PC-3 (cell line): Measurements from ENCODE around the gene KRT12. TPM values are rescaled to one million over a fixed set of nuclear protein-coding genes. Genes with fewer than 3 reads are reported as not detected.
A peak's percentile ranks its signal among the peaks of the same experiment; 100 is the strongest.

Source experiments
- ATAC-seq: fragments of 200-7000 bp; cut with Tn5 transposase; 2 replicates; pipeline ENCODE4 v1.9.1; 2020; ENCODE audit warnings: mild to moderate bottlenecking, moderate library complexity
- BruUV-seq: library from RNA; stranded (reverse); fragments of 400-500 nt; replicated peaks from 2 replicates; lab custom pipeline; 2021; lab: Mats Ljungman, UMichigan
- CTCF ChIA-PET: fragments of 300-600 bp; sonication (Branson Sonifier 250); formaldehyde crosslinking; loops from one replicate; lab custom pipeline; 2022; ENCODE audit warnings: antibody characterized with exemption; lab: Charles Lee
- POLR2A ChIA-PET: fragments of 300-600 bp; sonication (Branson Sonifier 250); formaldehyde crosslinking; loops from one replicate; lab custom pipeline; 2022; ENCODE audit warnings: antibody characterized with exemption; ENCODE audit not compliant: unreplicated experiment; lab: Charles Lee
- DNase-seq: peaks from one replicate; pipeline ENCODE4 v3.0.0-alpha.2; 2015
- H2AFZ ChIP-seq: fragments of 300-600 bp; sonication (generic); 2 replicates; pipeline ENCODE4 v1.6.0; 2016; ENCODE audit warnings: antibody characterized with exemption, low read length
- H3F3A ChIP-seq: fragments of 300-600 bp; sonication (generic); one replicate; pipeline ENCODE4 v1.6.0; 2017; ENCODE audit warnings: antibody characterized with exemption, low read length, control low read depth, mild to moderate bottlenecking; ENCODE audit not compliant: unreplicated experiment
- H3K27ac ChIP-seq: fragments of 300-600 bp; sonication (generic); 2 replicates; pipeline ENCODE4 v1.5.1; 2016; ENCODE audit warnings: mild to moderate bottlenecking, low read length
- H3K27me3 ChIP-seq: fragments of 300-600 bp; sonication (generic); 2 replicates; pipeline ENCODE4 v1.6.1; 2016; ENCODE audit warnings: low read length, mixed read lengths
- H3K36me3 ChIP-seq: fragments of 300-600 bp; sonication (generic); 2 replicates; pipeline ENCODE4 v1.6.1; 2016; ENCODE audit warnings: low read depth, mixed run types, low read length, mixed read lengths
- H3K4me1 ChIP-seq: fragments of 300-600 bp; sonication (generic); 2 replicates; pipeline ENCODE4 v1.5.1; 2016; ENCODE audit warnings: low read length; ENCODE audit not compliant: insufficient read depth
- H3K4me2 ChIP-seq: fragments of 300-600 bp; sonication (generic); 2 replicates; pipeline ENCODE4 v1.6.0; 2016; ENCODE audit warnings: low read length
- H3K4me3 ChIP-seq: fragments of 300-600 bp; sonication (generic); 2 replicates; pipeline ENCODE4 v1.5.1; 2016; ENCODE audit warnings: mild to moderate bottlenecking, low read length, mixed read lengths
- H3K79me2 ChIP-seq: fragments of 300-600 bp; sonication (generic); 2 replicates; pipeline ENCODE4 v1.6.1; 2017; ENCODE audit warnings: low read length, mixed read lengths
- H3K9ac ChIP-seq: fragments of 300-600 bp; sonication (generic); 2 replicates; pipeline ENCODE4 v1.6.0; 2016; ENCODE audit warnings: mild to moderate bottlenecking, low read length
- H3K9me2 ChIP-seq: fragments of 300-600 bp; sonication (generic); replicated peaks from 2 replicates; pipeline ENCODE4 v1.6.1; 2016; ENCODE audit warnings: mixed run types, low read length, mixed read lengths
- H3K9me3 ChIP-seq: fragments of 300-600 bp; sonication (generic); 2 replicates; pipeline ENCODE4 v1.6.1; 2016; ENCODE audit warnings: low read length, mixed read lengths
- H4K20me1 ChIP-seq: fragments of 300-600 bp; sonication (generic); 2 replicates; pipeline ENCODE4 v1.6.1; 2016; ENCODE audit warnings: low read length, mixed read lengths
- CTCF ChIP-seq: fragments of 300-600 bp; sonication (generic); conservative IDR thresholded peaks from 2 replicates; pipeline ENCODE4 v1.5.1; 2017; ENCODE audit warnings: antibody characterized with exemption, low read depth, mild to moderate bottlenecking, low read length
- EZH2 ChIP-seq: fragments of 300-600 bp; sonication (generic); IDR thresholded peaks from one replicate; pipeline ENCODE4 v1.6.1; 2017; ENCODE audit warnings: antibody characterized with exemption, mild to moderate bottlenecking, low read length; ENCODE audit not compliant: unreplicated experiment
- EZH2phosphoT487 ChIP-seq: fragments of 300-600 bp; sonication (generic); IDR thresholded peaks from 2 replicates; pipeline ENCODE4 v1.6.1; 2018; ENCODE audit warnings: mild to moderate bottlenecking, antibody characterized with exemption, low read length, borderline replicate concordance
- intact Hi-C: fragments of 100-400 bp; cut with micrococcal nuclease; formaldehyde crosslinking; loops from 2 replicates; pipeline ENCODE4 v1.9.0; 2023
- total RNA-seq: library from RNA; depleted of rRNA; stranded (reverse); fragments of >200 nt; gene quantifications from 2 replicates; pipeline ENCODE4 v1.2.3, GENCODE V29; 2014

Gene KRT12
- total RNA-seq, 1 experiment from 2014 or later = not detected

- BruUV-seq = no TSS peak
- Histone ChIP-seq H4K20me1 (no peaks in the 10 kb centered on the region), H3K4me3 (no peak overlapping the region), H3K9ac (0 out of 2 replicates have a peak overlapping the region, but pooled peaks have one; percentile 9), H3K4me1 (peaks cover 31% of the 10 kb centered on the region), H3K79me2 (no peaks in the 10 kb centered on the region), H3K27me3 (no peaks in the 10 kb centered on the region), H3F3A (no peaks in the 10 kb centered on the region), H3K9me3 (no peaks in the 10 kb centered on the region), H2AFZ (no peak overlapping the region), H3K4me2 (no peak overlapping the region), H3K27ac (peak overlapping the region; percentile 22), H3K9me2 (no peaks in the 10 kb centered on the region), H3K36me3 (no peaks in the 10 kb centered on the region)
- POLR2A ChIA-PET = no interaction called here
- TF ChIP-seq EZH2phosphoT487 = no peak
- no peak for TF ChIP-seq CTCF
- TF ChIP-seq EZH2 = no peak
- DNase-seq (no peak), ATAC-seq (no peak)
- CTCF ChIA-PET = interaction anchor here (1.0 kb wide), 2 partner anchors 44 to 691 kb away, joined by 6 to 8 read pairs; no protein-coding TSS in a partner anchor
- intact Hi-C loops = loop anchor here (1.0 to 10.0 kb wide), 5 partner anchors 46 to 807 kb away; no protein-coding TSS in a partner anchor
Observed at GRCh38 chr17:40857535-40857934, 9.5 kb downstream of the KRT12 start.

GRCh38 chr17:40854175-40854814 is 12.7 kb downstream of the KRT12 start:
- POLR2A ChIA-PET = no interaction called here
- Histone ChIP-seq H3K9me3 (no peaks in the 10 kb centered on the region), H3K4me1 (peaks cover 51% of the 10 kb centered on the region), H2AFZ (0 out of 2 replicates have a peak overlapping the region, but pooled peaks have one; percentile 45), H3K9ac (no peak overlapping the region), H3K9me2 (no peaks in the 10 kb centered on the region), H3F3A (no peaks in the 10 kb centered on the region), H3K27ac (peak overlapping the region; percentile 64), H3K27me3 (no peaks in the 10 kb centered on the region), H4K20me1 (no peaks in the 10 kb centered on the region), H3K4me3 (no peak overlapping the region), H3K79me2 (no peaks in the 10 kb centered on the region), H3K4me2 (peak overlapping the region; percentile 29), H3K36me3 (no peaks in the 10 kb centered on the region)
- intact Hi-C loops = loop anchor here (2.0 to 10.0 kb wide), 2 partner anchors 51 to 811 kb away; no protein-coding TSS in a partner anchor
- no TSS peak for BruUV-seq
- DNase-seq (peak; percentile 84), ATAC-seq (peak; percentile 81)
- CTCF ChIA-PET = no interaction called here
- TF ChIP-seq CTCF (no peak), EZH2phosphoT487 (no peak), EZH2 (no peak)

GRCh38 chr17:40852364-40852763 is 14.7 kb downstream of the KRT12 start:
- intact Hi-C loops = loop anchor here (10.0 kb wide), 1 partner anchor 812 kb away; no protein-coding TSS in a partner anchor
- TF ChIP-seq EZH2phosphoT487 = no peak
- TF ChIP-seq CTCF = no peak
- no peak for TF ChIP-seq EZH2
- ChIA-PET CTCF (interaction anchor here (1.4 kb wide), 1 partner anchor 48 kb away, joined by 3 read pairs; no protein-coding TSS in a partner anchor), POLR2A (no interaction called here)
- ATAC-seq = no peak
- Histone ChIP-seq H3K9me3 (no peaks in the 10 kb centered on the region), H3K36me3 (no peaks in the 10 kb centered on the region), H3K9ac (no peak overlapping the region), H3K27me3 (no peaks in the 10 kb centered on the region), H3K4me1 (peaks cover 44% of the 10 kb centered on the region), H3K79me2 (no peaks in the 10 kb centered on the region), H3K4me3 (no peak overlapping the region), H2AFZ (no peak overlapping the region), H3F3A (no peaks in the 10 kb centered on the region), H3K4me2 (no peak overlapping the region), H3K27ac (no peak overlapping the region), H3K9me2 (no peaks in the 10 kb centered on the region), H4K20me1 (no peaks in the 10 kb centered on the region)
- BruUV-seq = no TSS peak
- no peak for DNase-seq
